ENCODE measurements around the gene ISM1.

ISM1 gene

GRCh38 chr20:13221313-13221672 lies 219 bp downstream of the ISM1 start:
- Histone ChIP-seq H3K9me3 (ENCODE audit: low read length) (no peaks in the 10 kb centered on the region), H3F3A (ENCODE audit: insufficient read depth, low read length) (no peaks in the 10 kb centered on the region), H3K27ac (ENCODE audit: low read depth, low read length, poor library complexity, severe bottlenecking) (no peak overlapping the region), H2AFZ (ENCODE audit: low read length) (no peak overlapping the region), H3K4me1 (ENCODE audit: insufficient read depth, low read length, severe bottlenecking) (no peaks in the 10 kb centered on the region), H3K4me3 (ENCODE audit: low read depth, low read length, poor library complexity, severe bottlenecking) (no peak overlapping the region), H3K79me2 (ENCODE audit: insufficient read depth, low read length) (no peaks in the 10 kb centered on the region), H3K9ac (ENCODE audit: low read length) (no peak overlapping the region), H3K9me2 (ENCODE audit: low read depth, low read length) (no peaks in the 10 kb centered on the region), H4K20me1 (ENCODE audit: insufficient read depth, low read length) (no peaks in the 10 kb centered on the region), H3K27me3 (ENCODE audit: insufficient read depth, low read length) (no peaks in the 10 kb centered on the region), H3K36me3 (ENCODE audit: insufficient read depth, low read length) (no peaks in the 10 kb centered on the region), H3K4me2 (ENCODE audit: low read length) (no peak overlapping the region)
- TF ChIP-seq CTCF (IDR thresholded peaks at IDR 0.05; ENCODE audit: low read length) = no peak
- no peak for TF ChIP-seq EZH2 (IDR thresholded peaks at IDR 0.05; ENCODE audit: borderline replicate concordance, low read length)

- H3K27ac ChIP-seq (ENCODE audit: low read depth, low read length, poor library complexity, severe bottlenecking) = no peak overlapping the region
- no peaks in the 10 kb centered on the region for H3K9me2 ChIP-seq (ENCODE audit: low read depth, low read length)
- no peak overlapping the region for H3K4me3 ChIP-seq (ENCODE audit: low read depth, low read length, poor library complexity, severe bottlenecking)
- H3K9me3 ChIP-seq (ENCODE audit: low read length) = no peaks in the 10 kb centered on the region
- H3F3A ChIP-seq (ENCODE audit: insufficient read depth, low read length) = no peaks in the 10 kb centered on the region
- no peaks in the 10 kb centered on the region for H3K4me1 ChIP-seq (ENCODE audit: insufficient read depth, low read length, severe bottlenecking)
- no peaks in the 10 kb centered on the region for H3K27me3 ChIP-seq (ENCODE audit: insufficient read depth, low read length)
- no peak overlapping the region for H2AFZ ChIP-seq (ENCODE audit: low read length)
- H3K36me3 ChIP-seq (ENCODE audit: insufficient read depth, low read length) = no peaks in the 10 kb centered on the region
- no peak overlapping the region for H3K4me2 ChIP-seq (ENCODE audit: low read length)
- no peaks in the 10 kb centered on the region for H3K79me2 ChIP-seq (ENCODE audit: insufficient read depth, low read length)
- TF ChIP-seq CTCF (IDR thresholded peaks at IDR 0.05; ENCODE audit: low read length) (no peak), EZH2 (IDR thresholded peaks at IDR 0.05; ENCODE audit: borderline replicate concordance, low read length) (no peak)
- no peak overlapping the region for H3K9ac ChIP-seq (ENCODE audit: low read length)
- H4K20me1 ChIP-seq (ENCODE audit: insufficient read depth, low read length) = no peaks in the 10 kb centered on the region
These were observed 722 bp downstream of the ISM1 start for GRCh38 chr20:13221673-13222318.

GRCh38 chr20:13222319-13222716 lies 1.2 kb downstream of the ISM1 start:
- TF ChIP-seq EZH2 (IDR thresholded peaks at IDR 0.05; ENCODE audit: borderline replicate concordance, low read length) (no peak), CTCF (IDR thresholded peaks at IDR 0.05; ENCODE audit: low read length) (no peak)
- H3K79me2 ChIP-seq (ENCODE audit: insufficient read depth, low read length) = no peaks in the 10 kb centered on the region
- H3K36me3 ChIP-seq (ENCODE audit: insufficient read depth, low read length) = no peaks in the 10 kb centered on the region
- H3K4me1 ChIP-seq (ENCODE audit: insufficient read depth, low read length, severe bottlenecking) = no peaks in the 10 kb centered on the region
- no peaks in the 10 kb centered on the region for H3K9me2 ChIP-seq (ENCODE audit: low read depth, low read length)
- no peak overlapping the region for H2AFZ ChIP-seq (ENCODE audit: low read length)
- no peaks in the 10 kb centered on the region for H3K27me3 ChIP-seq (ENCODE audit: insufficient read depth, low read length)
- no peak overlapping the region for H3K9ac ChIP-seq (ENCODE audit: low read length)
- H3K4me3 ChIP-seq (ENCODE audit: low read depth, low read length, poor library complexity, severe bottlenecking) = no peak overlapping the region
- no peaks in the 10 kb centered on the region for H4K20me1 ChIP-seq (ENCODE audit: insufficient read depth, low read length)
- H3K4me2 ChIP-seq (ENCODE audit: low read length) = no peak overlapping the region
- H3F3A ChIP-seq (ENCODE audit: insufficient read depth, low read length) = no peaks in the 10 kb centered on the region
- H3K9me3 ChIP-seq (ENCODE audit: low read length) = no peaks in the 10 kb centered on the region
- H3K27ac ChIP-seq (ENCODE audit: low read depth, low read length, poor library complexity, severe bottlenecking) = no peak overlapping the region
